NOMO-1 (cell line): ENCODE data around the gene SLC48A1.

Source experiments
- DNase-seq, 2 experiments: peaks; one replicate each; lab custom pipeline; 2025; ENCODE audit not compliant: unreplicated experiment in 2 of 2; lab: John Stamatoyannopoulos, UW

The SLC48A1 gene

DNA sequence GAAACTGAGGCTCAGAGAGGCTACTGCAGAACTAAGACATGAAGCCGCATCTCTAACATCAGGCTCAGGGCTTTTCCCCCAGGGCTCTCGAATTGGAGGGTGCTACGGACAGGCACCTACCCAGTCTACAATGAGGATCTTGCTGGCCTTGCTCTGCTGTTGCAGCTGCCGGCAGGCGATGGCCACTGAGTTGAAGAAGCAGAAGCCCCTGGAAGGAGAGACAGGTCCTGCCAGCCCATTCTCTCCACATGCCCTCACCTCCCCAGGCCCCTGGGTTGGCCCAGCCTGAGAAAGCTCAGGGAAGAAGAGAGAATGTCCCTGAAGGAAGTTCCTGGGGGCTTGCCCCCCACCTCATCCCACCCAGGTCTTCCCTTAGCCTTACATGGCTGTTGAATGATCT lies 16.1 kb downstream of the SLC48A1 start:
- DNase-seq: no peak

DNA sequence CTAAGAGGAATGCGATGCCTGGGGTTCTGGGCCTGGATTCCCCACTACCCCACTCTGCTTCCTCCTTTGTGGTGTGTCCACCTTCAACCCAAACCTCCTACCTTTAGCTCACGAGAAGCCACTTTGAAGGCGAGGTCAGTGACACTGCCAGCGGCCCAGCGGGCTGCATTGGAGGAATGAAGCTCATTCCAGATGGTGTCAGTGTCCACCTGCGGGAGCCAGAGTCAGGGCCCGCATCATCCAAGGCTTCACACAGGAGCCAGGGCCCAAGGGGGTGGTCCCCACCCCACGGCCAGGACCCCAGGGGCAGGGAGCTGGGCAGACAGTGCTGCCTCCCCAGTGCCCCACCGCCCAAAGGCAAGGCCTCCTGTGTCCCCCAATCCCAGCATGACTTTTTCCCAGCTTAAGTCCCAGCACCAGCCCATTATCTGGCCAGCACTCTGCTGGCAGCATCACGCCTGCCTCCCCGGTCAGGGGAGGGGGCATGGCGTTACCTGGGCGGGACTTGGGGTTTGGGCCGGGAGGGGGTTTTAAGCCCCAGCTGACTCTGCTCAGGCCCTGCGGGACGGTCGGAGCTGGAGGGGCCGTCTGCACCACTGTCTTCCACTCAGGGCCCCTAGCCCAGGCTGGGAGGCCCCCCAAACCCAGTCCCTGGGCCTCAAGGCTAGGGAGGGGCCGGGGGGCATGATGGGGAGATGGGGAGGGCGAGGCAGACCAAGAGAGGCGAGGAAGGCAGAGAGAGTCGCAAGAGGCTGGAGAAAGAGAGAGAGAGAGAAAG lies 16.9 kb downstream of the SLC48A1 start:
- no peak for DNase-seq

DNA sequence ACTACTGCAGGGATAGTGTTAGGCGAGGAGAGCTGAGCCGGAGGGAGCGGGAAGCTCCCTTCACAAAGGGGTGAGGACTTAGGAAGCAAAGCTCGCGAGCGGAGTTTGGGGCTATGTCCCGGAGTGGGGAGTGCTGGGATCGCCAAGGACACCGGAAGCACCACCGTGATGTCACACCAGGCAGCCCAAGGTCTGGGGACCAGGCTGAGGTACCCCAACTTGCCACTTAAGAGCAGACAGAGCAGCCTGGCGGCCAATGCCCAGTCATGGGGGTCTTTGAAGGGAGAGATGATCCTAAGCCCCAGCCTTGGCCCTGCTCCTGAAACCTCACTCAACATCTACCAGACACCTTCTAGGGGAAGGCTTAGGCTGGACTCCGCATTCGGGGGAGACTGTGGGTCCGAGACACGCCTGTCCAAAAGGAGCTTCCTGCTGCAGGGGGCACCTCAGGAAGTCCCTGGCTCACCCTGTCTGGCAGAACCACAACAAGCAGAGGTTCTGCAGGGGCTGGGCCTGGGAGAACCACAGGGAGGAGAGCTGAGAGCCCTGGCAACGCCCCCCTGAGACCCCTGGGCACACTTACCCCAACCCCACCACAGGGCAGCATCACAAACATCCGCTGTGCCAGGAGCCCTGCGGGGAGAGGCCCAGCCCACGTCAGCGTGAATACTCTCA lies 17.8 kb downstream of the SLC48A1 start:
- no peak for DNase-seq

DNA sequence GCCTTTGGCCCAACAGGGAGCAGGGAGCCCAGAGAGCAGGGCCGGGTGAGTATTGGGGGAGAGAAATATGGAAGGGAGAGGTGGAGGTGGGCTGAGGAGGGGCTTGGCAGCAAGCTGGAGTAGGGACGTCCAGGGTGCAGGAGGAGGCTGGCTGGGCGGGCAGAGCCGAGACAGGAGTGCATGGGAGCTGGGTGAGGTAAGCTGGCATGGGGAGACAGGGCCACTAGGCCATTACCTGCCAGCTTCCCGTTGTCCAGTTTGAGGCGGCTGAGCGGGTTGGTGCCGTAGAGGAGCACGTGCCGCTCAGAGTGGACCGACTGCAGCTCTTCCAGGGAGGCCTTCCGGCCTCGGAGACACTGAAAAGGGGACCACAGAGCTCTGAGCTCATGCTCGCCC lies 18.3 kb downstream of the SLC48A1 start:
- DNase-seq: no peak

DNA sequence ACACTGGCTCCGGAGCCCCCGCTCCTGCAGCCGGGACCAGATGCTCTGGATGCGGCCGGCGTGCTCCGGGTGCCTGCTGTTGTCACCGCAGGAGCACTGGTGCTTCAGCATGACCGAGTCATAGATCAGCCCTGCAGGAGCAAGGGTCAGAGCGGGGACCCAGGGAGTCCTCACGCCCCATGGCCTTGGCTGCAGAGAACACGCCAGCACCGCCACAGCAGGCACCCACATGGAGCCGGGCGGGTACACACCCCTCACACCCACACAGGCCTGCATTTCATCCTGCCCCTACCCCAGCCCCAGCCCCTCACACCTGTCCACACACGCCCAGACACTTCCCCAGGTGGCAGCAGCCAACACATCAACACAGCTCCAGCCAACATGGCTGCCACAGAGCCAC lies 18.8 kb downstream of the SLC48A1 start:
- DNase-seq: no peak

DNA sequence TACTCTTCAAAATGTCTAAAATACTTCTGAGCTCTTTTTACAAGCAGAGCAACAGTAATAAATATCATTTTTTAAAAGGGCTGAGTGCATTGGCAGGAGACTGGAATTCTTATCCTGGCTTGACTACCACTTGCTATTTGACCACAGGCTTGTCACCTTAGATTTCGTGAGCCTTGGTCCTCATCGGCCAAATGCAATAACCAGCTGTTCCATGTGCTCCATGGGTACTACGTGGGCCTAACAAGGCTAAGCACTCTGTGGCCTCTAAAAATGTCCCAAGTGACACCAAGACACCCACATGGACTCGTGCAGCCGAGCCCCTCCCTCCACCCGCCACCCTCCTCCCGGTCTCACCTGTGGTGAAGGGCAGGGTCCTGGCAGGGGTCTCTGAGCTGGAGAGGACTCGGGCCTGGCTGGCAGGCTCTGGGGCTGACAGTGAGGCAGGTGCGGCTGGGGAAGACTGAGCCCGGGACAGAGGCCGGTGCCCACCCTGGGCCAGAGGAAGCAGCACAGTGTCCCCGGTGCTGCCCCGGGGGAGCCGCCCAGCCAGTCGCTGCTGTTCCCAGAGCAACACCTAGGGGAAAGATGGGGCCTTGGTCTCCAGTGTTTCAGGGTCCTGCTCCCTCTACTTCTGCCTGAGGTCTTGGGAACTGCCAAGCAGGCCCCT lies 20.1 kb downstream of the SLC48A1 start:
- no peak for DNase-seq

DNA sequence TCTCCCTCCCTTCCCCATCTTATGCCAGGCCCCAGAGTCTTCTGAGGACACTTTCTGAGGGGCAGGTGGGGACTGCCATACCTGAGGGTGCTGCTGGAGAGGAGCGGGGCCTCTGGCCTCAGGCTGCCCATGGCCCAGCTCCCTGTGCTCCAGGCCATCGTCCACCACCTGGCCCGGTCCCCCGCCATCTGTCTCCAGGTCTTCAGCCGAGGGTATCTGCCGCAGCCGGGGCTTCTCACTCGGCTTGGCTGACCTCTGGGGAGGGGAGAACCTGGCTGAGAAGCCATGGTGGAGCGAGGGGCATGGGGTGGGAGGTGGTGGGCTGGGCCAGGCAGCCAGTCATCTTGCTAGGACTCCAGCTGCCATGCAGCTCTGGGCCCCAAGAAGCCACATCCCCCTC lies 21.6 kb downstream of the SLC48A1 start:
- no peak for DNase-seq

DNA sequence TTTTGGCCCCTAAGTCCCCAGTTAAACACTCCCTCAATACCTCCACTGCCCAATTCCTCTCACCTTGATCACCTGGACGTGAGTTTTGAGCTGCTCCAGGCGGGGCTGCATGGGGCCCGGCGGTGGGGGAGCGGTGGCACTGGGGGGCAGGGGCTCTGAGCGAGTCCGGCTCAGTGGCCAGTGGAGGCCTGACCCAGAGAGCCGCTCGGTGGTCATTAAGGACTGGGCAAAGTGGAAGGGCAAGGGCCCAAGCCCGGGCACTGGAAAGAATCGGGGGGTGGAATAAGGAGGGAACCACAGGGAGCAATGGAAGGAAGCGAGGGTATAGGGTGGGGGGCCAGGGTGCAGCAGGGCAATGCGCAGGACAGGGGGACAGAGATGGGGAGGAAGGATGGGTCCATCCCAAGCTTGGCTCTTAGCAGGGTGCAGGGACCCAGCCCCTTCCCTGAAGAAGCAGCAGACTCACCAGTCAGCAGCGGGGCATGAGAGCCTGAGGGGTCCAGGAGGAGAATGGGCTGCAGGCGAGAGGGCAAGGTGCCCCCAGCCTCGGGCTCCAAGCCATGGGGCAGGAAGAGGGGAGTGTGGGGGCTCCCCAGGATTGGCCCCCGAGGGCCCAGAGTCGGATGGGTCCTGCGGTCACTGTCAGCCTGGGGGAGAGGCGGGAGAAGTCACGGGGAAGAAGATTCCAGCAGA lies 22.2 kb downstream of the SLC48A1 start:
- no peak for DNase-seq

DNA sequence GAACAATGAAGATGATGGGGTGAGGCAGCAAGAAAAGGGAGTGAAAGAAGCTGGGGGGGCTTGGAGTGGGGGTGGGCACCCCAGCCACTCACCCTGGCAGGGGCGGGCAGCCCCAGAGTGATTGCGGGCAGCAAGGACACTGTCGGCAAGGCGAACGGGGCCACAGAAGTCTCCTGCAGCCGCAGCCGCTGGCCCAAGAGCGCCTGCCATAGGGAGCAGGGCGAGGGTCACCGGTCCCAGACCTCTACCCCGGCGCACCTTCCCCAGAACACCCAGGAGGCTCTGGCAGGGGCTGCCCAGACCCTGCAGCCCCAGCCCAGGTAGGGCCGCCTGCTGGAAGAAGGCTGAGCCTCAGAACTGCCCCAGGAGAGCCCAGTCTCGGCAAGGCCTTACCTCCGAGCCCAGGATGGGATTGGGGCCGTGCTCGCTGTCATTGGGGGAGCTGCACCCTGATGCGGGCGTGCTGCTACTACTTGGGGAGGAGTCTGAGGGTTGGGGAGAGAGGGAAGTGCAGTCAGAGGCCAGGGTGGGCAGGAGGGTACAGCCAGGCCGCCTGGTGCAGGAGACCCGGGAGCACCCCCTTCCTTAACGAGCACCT lies 22.9 kb downstream of the SLC48A1 start:
- no peak for DNase-seq

DNA sequence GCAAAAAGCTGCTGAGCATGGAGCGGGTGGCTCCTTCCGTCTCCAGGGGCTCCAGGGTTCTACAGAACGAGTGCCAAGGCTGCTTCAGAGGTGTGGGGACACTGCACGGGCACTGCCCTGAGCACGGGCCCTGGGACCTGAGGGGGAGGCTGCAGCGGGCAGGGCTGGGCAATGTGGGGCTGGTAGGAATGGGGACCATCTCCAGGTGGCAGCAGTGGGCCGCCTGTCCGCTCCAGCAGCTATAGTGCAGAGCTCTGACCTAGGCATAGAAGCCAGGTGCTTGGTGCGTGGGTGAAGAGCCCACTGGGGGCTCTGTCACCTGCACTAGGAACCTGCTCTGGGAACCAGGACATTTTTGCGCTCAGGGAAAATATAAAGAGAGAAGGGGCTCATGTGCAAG lies 24.4 kb downstream of the SLC48A1 start:
- DNase-seq: no peak

DNA sequence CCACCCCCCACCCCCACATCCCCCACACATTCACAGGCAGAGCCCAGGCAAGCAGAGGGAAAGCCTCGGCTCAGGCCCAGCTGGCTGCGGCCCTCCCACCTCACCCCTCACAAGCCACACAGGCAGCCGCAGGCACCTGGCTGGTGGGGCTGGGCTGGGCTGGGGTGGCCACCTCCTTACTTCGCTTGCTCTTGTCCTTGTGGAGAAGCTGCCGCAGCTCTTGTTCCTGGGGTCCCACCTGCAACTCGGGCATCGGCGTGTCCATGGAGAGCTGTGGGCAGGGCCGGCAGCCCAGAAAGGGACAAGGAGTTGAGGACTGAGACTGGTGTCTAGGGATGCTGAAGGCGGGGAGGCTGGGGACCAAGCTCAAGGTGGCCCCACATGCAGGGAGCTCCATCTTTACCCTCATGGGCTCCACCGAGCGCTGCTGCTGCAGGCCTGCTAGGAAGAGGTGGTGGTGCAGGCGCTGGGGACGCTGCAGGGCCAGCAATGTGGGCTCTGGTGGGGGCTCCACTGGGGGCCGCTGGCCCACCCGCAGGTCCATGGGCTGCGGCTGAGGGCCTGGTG lies 25.4 kb downstream of the SLC48A1 start:
- no peak for DNase-seq

DNA sequence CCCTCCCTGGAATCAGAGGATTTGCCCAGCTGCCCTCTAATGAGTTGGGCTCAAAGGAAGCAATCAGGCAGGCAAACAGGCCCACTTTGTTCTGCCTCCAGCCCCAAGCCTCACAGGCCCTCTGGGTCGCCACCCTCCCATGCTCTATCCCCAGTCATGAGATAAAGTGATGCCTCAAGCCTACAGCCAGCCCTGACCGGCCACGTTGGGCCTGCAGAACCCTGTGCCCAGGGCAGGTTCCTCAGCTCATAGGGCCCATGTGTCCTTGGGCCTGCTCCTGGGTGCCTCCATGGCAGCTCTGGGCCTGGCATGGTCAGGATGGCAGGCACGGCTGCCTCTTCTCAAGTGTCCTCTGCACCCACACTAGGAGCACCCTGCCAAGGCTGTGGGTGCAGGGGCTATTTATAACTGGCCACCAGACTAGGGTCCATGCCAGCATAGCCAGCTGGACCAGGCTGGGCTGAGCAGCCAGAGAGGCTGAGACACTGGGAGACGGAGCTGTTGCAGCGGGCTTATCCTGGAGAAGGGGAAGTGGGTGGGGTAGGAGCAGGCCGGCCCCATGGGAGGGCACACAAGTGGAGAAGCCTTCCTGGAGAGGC lies 26.4 kb downstream of the SLC48A1 start:
- DNase-seq: no peak

DNA sequence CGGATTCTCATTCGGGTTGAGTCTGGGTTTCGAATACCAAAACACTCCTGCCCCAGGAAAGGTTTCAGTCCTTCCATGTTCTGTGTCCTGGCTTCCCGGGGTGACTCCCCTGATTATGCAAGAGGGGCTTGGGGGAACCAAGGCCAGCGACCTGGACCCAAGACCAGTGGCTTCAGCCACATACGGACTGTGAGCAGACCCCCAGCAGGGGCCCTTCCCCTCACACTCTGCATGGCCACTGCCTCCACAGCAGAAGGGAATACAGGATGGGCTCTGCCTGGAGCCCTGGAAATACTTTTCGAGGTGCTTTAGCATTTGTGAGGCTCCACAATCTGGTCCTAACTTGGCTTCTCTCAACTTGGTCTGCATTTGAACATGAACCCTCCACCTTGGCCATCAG lies 27.5 kb downstream of the SLC48A1 start:
- DNase-seq: no peak

DNA sequence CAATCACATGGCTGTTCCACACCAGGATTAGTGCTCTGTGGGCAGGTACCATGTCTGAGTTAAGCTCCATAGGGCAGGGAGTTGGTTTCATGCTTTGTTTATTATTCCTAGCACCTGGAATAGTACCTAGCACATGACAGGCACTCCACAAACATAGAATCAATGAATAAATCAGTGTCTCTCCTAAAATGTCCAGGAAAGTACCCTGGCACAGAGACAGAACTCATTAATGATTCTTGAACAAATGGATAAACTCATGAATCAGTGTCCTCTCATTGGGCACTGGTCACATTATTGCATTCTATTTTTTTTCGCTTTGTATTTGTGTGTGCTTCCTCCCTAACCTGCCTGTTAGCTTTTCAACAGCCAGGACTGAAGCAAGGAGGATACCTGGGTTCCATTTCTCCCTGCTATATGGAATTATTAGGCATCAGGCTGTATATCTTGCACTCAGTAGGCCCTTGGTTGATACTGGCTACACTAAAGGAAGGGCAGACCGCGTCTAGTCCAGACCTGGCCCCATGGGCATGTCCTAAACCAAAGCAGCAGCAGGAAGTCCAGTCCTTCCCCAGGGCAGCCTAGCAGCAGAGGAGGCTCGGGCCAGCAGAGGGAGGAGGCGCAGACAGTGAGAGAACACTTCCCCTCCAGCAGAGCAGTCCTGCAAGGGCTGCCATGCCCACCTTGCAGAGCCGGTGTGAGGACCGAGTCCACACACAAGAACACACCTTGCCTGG lies 28.3 kb downstream of the SLC48A1 start:
- DNase-seq: peak in 1 of 2 experiments; percentile 10

DNA sequence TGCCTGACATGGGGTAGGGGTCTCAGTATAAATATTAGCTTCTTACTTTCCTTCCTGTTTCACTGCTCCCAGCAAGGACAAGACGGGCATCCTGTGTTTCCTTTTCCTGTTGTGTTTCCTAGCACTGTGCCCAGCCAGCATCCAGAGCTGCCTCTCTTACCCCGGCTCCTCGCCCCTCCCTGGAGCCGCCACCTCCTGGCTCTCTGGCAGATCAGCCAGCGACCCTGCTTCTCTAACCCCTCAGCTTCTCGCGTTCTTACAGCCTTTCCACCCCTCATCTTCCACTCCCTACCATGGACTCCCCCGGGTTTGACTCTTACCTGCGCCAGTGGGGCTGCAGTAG lies 28.8 kb downstream of the SLC48A1 start:
- no peak for DNase-seq

DNA sequence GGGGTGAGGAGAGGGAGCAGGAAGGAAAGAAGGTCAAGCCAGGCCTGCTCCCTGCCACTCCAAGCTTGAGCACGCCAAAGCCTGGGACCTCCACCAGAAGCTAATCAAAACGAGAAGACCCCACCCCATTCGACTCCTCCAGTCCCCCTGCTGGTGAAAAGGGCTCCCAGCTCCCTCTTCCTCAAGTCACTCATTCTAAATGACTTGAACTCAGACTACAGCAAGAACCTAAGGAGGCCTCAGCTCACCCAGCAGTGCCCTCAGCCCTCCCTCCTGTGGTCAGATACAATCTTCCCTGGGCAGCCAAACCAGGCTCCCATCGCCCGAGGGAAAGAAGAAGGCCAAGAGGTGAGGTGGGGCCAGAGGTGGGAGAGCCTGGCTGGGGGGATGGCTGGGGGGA lies 29.3 kb downstream of the SLC48A1 start:
- DNase-seq: no peak

DNA sequence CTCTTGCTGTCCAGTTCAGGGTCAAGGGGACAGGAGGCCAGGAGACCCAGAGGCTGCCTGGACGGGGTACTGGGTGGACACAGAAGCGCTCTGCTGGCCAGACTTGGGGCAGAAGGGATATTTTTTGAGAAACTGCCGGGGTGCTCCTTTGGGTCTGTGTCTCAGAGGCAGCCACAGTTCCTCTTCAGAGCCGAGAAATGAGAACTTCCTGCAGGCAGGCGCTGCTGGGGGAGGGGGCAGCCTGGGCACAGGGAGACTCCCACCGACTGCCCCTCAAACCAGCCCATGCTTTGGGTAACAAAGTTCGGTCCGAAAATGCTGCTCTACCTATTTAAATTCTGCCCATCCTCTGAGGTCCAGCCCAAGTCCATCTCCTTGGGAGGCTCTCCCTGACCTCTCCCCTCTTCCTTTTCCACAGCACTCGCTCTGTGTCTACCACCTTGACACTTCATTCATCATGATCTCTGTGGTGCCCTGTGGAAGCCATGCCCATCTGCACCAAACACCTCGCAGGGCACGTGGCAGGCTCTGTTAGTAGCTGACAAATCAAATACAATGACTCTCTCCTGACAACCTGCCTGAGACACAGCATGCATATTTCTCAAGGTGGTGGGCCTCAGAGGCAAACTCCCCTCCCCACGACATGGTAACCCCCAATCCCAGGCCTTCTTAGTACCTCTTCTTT lies 30.3 kb downstream of the SLC48A1 start:
- DNase-seq: peak in 1 of 2 experiments; percentile 39

DNA sequence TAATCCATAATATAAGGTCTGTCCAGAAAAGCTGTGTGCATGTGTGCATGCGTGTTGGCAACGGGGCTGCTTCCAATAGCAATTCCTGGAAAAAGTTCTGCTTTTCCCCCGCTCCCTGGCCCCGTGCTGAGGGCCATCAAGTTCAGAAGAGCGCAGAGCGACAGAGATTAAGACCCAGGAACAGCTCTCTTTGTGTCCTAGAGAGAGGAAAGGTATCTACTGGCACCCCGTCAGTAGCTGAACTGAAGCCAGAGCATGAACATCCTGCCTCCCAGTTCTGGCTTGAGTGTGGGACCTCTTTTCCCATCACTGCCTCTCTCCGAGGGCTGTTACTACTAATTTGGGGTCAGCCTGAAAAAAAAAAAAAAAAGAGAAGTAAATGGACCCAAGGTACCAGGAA lies 31.1 kb downstream of the SLC48A1 start:
- no peak for DNase-seq

DNA sequence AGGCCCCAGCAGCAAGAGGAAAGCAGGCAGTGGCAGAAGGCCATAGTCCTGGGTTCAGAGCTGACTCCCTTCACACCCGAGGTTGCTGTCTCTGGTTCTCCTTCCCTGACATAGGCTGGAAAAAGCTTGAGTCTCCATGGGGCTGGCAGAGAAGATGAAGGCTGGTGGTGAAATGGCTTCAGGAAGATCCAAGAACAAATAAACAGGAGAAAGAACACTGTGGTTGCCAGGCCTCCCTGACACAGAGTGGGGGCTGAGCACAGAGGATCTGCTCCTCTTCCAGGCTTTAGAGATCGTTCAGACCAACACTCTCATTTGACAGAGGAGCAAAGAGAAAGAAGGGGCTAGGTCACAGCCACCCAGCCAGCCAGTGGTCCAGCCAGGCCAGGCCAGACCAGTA lies 32.4 kb downstream of the SLC48A1 start:
- DNase-seq: no peak
